Stimulated activated CD8-positive, alpha-beta memory T cell treated with anti-CD3 and anti-CD28 coated beads, Interleukin-12 subunit alpha, Interleukin-12 subunit beta, amount 100 ng/mL, for 1 hour (primary cell): ENCODE data around the gene VCX3B.
"Not testable (repeated sequence)": the region's sequence is repeated elsewhere in the genome, so short reads cannot be mapped to it uniquely, and the experiment has no call there.

Experiments used
- DNase-seq: peaks from one replicate; pipeline ENCODE4 v3.0.0-alpha.2; 2020; ENCODE audit warnings: low read depth

Gene VCX3B

DNA sequence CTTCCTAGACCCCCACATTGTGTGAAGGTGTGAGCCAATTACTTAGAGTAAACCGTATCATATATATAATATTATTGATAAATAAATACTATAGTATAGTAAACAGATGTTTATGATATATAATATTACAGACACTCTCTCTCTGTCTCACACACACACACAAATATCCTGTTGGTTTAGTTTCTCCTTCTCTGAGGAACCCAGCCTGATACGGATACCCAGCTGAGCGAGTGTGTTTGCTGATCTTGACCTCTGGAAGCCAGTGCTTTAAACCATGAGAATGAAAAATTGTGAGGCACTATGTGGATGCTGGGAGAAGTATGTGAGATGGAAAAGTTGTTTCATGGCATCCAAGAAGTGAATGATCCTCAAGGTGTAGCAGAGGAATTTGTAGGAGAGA, at the start of gene VCX3B:
TSS of gene VCX3B (plus strand) at position 301 of the 400 bp plus-strand sequence. CDS start 621 bp downstream, outside the sequence.
- DNase-seq, result not testable (repeated sequence)

DNA sequence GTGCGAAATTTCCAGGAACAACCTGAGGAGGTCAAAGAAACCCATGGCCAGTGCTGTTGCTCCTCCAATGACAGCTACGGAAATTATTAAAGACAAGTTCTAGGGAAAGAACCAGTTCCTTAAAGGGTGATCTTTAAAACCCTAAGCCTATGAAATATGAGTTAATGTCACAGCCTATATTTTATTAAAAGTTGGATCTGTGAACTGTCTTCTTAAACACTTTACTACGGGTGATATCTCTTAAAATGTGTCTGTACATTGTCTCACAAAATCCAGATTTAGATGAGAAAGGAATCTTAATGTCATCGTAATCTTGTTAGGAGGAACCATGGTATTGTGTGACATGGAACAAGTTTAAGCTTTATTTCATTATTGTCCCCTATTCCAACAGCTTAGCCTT, 46.3 kb upstream of the VCX3B start:
- DNase-seq, result no peak

DNA sequence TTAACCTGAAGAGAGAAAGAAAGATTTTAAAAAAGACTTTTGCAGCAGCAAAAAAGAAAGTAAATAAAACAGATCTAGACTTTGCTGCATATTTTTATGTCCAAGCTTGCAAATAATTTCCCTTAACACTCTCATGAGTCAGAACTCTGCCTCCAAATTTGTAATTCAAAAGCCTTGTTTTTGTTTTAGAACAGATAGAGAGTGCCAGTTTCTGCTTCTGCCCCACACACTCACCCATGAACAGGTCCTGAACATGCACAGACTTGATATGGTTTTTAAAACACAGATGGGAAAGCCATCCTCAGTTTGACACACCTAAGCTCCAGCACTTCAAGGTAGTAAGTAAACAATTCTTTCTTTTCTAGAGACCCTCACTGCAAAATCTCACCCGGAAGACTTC, 39.7 kb upstream of the VCX3B start:
- no peak for DNase-seq

DNA sequence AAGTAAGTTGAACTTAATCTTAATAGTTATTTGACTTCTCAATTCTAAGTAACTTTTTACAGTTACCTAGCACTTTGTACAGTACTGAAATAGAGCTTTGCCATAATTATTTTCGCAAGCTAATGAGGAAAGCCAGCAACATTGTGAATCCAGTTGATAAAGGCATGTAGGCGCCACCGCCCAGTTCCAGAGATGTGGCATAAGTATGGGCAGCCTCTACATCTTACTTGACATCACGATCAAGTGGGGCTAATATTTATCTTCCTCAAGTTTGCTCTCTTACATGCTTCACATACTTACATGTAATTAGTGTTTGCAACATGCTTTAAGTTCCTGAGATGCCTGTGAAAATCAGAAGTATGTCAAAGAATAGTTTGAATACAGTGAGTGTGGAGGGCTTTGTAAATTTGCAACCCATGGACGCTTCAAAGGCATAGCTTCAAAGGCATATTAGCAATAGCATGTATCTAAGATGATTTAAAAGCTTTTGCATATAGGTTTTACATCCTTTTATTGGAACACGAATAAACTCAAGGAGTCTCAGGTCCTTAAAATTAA, 34.9 kb upstream of the VCX3B start:
- DNase-seq, result no peak

DNA sequence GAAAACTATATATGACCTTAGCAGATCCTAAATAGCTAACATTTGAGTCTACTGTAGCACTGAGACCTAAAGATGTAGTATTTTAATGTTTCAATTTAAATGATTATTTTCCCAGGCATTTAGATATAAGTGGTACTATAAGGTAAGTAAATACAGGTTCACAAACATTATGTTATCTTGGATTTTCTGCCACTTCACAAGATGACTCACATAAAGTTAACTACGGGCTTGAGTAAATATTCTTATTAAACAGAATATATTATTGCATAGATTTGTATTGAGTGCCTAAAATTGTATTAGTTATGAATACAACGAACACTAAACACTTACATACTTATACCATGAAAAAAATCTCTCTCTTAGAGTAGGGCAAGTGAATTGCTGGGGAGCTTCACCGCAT, 34.2 kb upstream of the VCX3B start:
- no peak for DNase-seq

DNA sequence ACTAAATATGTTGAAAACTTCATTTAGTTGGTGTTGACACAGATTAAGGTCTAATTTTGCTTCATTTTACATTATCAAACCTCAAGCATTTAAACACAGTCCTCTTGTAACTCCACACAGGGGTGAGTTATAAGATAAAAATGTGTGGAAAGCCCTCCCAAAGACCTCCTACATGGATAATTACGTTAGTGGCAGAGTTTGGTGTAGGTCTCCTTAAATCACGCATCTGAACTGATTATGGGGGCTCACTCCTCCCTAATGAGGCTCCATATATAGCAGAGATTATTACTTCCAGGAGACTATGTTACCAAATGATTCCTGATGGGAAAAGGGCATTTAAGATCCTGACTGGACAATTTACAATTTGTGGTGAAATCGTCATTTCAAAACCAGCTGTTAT, 32.2 kb upstream of the VCX3B start:
- no peak for DNase-seq

DNA sequence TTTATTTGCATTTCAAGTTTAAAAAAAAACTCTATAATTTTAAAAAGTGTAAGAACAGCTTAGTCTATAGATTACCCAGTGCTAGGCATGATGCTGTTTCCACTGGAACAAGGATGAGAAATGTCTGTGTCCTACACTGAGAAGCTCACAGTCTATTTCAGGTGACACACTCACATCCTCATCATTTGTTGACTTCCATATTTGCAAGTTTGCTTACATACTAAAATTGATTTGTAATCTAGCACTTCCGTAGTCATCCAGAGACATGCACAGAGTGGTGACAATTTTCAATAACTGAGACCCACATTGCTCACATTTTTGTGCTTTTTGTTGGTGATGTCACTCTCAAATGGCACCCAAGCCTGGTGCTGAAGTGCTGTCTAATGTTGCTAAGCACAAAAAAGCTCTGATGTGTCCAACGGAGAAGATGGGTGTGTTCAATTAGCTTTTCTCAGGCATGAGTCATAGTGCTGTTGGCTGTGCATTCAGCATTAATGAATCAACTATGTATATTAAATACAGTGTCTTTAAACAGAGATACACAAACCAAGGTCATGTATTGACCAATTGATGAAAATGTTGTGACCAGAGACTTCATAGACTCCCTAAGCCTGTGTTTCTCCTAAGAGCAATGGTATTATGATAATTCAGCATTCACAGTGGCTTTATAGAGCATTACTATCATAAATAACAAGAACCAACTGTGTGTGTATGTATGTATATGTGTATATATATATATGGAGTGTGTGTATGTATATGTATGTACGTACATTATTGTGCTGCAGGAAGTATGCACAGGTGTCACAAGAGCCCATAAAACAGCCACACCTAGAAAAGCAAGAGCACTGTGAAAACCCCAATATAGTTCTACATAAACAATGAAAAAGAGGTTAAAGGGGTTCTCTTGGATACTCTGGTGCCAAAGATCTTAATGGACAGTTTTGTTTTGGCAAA, 31.2 kb upstream of the VCX3B start:
- DNase-seq, result no peak

DNA sequence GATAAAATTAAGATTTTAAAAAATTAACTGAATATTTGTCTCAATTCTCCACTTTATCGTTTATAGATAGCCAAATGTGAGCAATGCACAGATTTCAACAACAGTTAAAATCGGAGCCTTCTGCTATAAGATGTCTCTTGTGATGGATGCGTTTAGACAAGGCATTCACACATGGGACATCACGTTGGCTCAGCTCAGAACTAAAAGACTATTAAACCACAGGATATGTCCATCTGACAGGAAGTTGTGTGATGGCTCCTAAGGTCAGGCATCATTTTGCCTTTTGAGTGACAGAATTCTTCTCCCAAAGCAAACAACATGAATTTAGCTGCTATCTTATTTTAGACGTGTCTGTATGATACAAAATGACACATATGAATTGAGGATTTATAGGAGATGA, 17.3 kb upstream of the VCX3B start:
- no peak for DNase-seq

DNA sequence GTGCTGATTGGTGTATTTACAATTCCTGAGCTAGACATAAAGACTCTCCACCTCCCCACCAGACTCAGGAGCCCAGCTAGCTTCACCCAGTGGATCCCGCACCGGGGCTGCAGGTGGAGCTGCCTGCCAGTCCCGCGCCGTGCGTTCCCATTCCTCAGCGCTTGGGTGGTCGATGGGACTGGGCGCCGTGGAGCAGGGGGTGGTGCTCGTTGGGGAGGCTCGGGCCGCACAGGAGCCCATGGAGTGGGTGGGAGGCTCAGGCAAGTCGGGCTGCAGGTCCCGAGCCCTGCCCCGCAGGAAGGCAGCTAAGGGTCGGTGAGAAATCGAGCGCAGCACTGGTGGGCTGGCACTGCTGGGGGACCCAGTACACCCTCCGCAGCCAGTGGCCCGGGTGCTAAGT, 12.3 kb upstream of the VCX3B start:
- DNase-seq, result not testable (repeated sequence)

DNA sequence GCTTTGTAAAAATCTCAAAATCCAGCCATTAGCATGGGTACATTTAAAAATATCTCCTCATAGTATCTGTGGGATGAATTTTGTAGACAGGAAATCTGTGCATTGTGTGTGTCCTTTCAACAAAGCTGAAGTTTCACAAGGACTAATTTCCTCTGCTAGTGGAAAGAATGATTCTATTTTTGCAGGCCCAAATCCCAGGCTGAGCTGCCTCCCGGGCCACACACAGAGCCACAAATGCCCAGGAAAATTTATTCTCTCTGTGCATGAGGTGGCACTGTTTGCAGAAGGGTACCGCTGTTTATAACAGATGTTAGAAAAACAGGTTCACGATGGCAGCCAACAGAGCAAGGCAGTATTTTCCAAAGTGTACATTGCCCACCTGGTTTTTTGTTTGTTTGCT, 11.0 kb upstream of the VCX3B start:
- DNase-seq, result no peak

DNA sequence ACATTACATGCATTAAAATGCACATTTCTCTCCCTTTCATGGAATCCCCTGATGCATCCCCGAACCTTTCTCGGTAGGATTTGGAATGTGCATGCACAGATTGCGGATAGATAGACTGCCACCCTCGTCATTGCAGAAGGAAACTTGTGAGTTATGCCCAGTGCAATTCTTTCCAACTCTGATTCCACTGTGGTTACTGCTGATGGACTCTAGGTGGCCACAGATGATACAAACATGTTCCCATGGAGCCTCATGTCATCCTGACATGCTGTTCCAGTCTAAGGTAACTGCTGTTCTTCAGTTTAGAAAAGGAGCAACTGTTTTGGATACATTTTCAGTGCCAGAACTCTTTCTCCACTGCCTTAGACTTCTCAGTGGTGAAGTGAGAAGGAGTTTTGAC, 9.1 kb upstream of the VCX3B start:
- DNase-seq, result no peak

DNA sequence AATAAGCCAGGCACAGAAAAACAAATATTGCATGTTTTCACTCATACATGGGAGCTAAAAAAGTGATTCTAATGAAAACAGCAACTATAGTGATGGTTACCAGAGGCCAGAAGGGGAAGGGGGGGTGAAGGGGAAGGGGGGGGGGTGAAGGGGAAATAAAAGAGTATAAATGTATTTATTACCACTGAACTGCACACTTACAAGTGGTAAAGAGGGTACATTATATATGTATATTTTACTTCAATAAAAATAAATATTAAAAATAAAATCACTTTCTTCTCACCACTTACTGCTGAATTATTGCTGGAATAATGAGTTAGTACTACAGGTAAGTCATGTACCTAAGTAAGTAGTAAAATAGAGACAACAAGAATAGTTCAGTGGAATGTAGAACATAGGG, 2.1 kb upstream of the VCX3B start:
- no peak for DNase-seq

DNA sequence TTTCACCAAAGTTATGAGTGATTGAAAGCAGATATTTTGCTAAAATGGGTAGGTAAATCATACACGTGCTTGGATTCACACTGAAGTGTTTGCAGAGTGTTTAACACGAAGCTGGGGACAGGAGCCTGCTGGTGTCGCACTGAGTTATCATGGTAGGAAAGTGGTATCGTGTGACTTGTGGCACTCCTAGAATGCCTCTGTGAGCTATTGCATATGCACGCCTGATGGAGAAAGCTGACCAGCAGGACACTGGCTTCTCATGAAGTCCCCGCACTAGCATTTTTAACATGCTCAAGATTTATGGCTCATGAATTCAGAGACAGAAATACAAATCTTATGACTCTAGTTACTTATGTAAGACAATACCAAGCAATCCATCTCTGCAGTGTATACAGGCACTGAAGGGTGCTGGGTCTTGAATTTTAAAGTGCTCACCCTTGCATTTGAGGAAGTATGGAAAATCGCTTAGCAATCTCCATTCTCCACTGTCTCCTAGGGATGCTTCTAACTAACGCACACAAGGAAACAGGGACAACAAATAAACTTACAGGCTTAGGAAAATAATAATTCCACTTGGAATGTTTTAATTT, 19.8 kb downstream of the VCX3B start:
- no peak for DNase-seq

DNA sequence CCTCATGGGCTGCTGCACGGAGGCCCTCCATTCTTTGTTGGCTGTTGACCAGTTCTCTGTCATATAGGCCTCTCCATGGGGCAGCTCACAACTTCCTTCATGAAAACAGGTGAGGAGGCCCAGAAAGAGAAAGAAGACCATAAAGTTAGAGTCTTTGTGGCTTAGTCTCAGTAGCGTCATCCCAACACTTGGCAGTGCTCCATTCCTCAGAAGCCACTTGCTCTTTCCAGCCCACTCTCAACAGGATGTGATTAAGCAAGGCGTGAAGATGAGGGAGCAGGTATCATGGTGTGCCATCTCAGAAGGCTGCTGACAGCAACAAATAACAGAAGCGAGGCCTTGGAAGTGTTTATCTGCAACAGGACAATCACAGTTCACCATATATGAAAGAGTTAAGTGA, 30.4 kb downstream of the VCX3B start:
- DNase-seq, result not testable (repeated sequence)

DNA sequence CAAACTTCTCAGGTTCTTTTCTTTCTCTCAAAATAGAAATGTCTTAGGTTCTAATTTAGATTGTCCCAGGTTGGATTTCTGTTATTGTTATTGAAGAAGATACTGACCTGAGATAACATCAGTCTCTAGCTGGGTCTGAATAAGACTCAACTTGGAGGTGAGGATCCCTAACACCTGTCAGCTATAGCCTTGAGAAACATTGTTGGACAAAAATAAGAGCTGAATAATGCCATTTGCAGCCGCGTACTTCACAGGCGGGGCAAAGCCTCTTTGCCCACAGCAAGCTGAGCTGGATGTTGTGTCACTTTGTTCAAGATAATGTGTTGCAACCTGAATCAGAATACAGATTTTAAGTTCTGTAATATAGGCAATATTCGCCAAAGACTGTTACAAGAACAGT, 35.6 kb downstream of the VCX3B start:
- DNase-seq, result no peak

DNA sequence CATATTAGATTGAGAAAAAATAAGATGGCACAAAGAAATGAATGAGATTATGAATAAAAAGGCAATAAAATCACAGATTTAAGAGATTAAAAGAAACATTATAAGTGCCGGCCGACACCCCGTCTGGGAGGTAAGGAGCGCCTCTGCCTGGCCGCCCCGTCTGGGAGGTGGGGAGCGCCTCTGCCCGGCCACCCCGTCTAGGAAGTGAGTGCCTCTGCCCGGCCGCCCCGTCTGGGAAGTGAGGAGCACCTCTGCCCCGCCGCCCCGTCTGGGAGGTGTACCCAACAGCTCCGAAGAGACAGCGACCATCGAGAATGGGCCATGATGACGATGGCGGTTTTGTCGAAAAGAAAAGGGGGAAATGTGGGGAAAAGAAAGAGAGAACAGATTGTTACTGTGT, 37.5 kb downstream of the VCX3B start:
- not testable (repeated sequence) for DNase-seq

DNA sequence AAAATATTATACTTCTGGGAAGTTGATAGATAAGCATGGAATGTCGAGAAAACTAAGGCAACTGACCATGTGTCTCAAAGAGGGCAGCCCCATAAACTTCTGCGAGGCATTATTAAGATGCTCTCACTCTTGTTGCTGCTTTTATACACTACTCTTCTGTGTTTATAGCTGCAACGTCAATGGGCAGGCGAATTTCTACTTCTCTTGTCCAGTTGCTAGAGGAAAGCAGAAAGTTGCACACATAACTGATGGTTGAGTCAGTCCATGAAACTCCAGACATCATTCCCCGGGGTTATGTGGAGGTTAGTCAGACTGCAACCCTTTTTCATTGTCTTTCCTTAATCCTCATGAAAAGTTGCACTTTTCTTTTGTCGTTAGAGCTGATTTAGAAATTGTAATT, 39.8 kb downstream of the VCX3B start:
- DNase-seq, result no peak
